Keratinocyte (primary cell): Measurements from ENCODE around the gene KSR2. TPM values are rescaled to one million over a fixed set of nuclear protein-coding genes. Genes with fewer than 3 reads are reported as not detected.
"Not testable (repeated sequence)": the region's sequence is repeated elsewhere in the genome, so short reads cannot be mapped to it uniquely, and the experiment has no call there.

Experiments used
- DNase-seq: peaks from one replicate; pipeline ENCODE4 v3.0.0-alpha.2; 2011; ENCODE audit warnings: low read depth, missing footprints, low spot score
- FAIRE-seq: peaks from 2 replicates; lab custom pipeline; 2011; peaks lifted over from hg19 to GRCh38; lab: Jason Lieb, UNC
- H2AFZ ChIP-seq: 2 replicates; pipeline ENCODE4 v1.6.0; 2012; ENCODE audit warnings: low read length, control low read depth, inconsistent platforms; ENCODE audit not compliant: control insufficient read depth
- H3K27ac ChIP-seq: 2 replicates; pipeline ENCODE4 v1.5.1; 2011; ENCODE audit warnings: low read length; ENCODE audit not compliant: control insufficient read depth, insufficient read depth
- H3K27me3 ChIP-seq: 3 replicates; pipeline ENCODE4 v1.6.0; 2011; ENCODE audit warnings: low read length; ENCODE audit not compliant: control insufficient read depth, insufficient read depth; ENCODE audit errors: extremely low read depth
- H3K36me3 ChIP-seq, 2 experiments: 2 replicates in 1 of 2; 3 replicates in 1 of 2; pipeline ENCODE4 v1.5.1; 2011; ENCODE audit warnings: low read length in 2 of 2, mild to moderate bottlenecking in 1 of 2; ENCODE audit not compliant: control insufficient read depth in 2 of 2, insufficient read depth in 2 of 2; ENCODE audit errors: extremely low read depth in 1 of 2
- H3K4me1 ChIP-seq: 3 replicates; pipeline ENCODE4 v1.5.1; 2011; ENCODE audit warnings: low read length; ENCODE audit not compliant: control insufficient read depth, insufficient read depth; ENCODE audit errors: extremely low read depth
- H3K4me2 ChIP-seq: 3 replicates; pipeline ENCODE4 v1.6.0; 2011; ENCODE audit warnings: low read depth, low read length; ENCODE audit not compliant: control insufficient read depth, insufficient read depth; ENCODE audit errors: extremely low read depth
- H3K4me3 ChIP-seq, 3 experiments: fragments of 200-600 bp in 1 of 3; sonication (generic) in 1 of 3; 2 replicates in 2 of 3; 3 replicates in 1 of 3; pipeline ENCODE4 v1.5.1; 2011 to 2016; ENCODE audit warnings: low read length in 3 of 3, mild to moderate bottlenecking in 3 of 3, control low read depth in 2 of 3, inconsistent platforms in 1 of 3, low read depth in 1 of 3, mixed read lengths in 1 of 3, mixed run types in 1 of 3, moderate library complexity in 1 of 3; ENCODE audit not compliant: control insufficient read depth in 2 of 3, insufficient read depth in 2 of 3; ENCODE audit errors: extremely low read depth in 1 of 3
- H3K79me2 ChIP-seq: 2 replicates; pipeline ENCODE4 v1.6.0; 2012; ENCODE audit warnings: low read length; ENCODE audit not compliant: control insufficient read depth, insufficient read depth
- H3K9ac ChIP-seq: 3 replicates; pipeline ENCODE4 v1.6.0; 2011; ENCODE audit warnings: low read length; ENCODE audit not compliant: control insufficient read depth, insufficient read depth; ENCODE audit errors: extremely low read depth
- H3K9me1 ChIP-seq: 3 replicates; pipeline ENCODE4 v1.6.0; 2011; ENCODE audit warnings: low read length; ENCODE audit not compliant: control insufficient read depth, insufficient read depth; ENCODE audit errors: extremely low read depth
- H3K9me3 ChIP-seq: 2 replicates; pipeline ENCODE4 v1.5.1; 2012; ENCODE audit warnings: low read depth, low read length; ENCODE audit not compliant: control insufficient read depth
- H4K20me1 ChIP-seq: 3 replicates; pipeline ENCODE4 v1.6.0; 2011; ENCODE audit warnings: low read length; ENCODE audit not compliant: control insufficient read depth, insufficient read depth; ENCODE audit errors: extremely low read depth
- CTCF ChIP-seq, 3 experiments: IDR thresholded peaks in 1 of 3; conservative IDR thresholded peaks in 1 of 3; optimal IDR thresholded peaks in 1 of 3; 2 replicates in 2 of 3; 3 replicates in 1 of 3; pipeline versions ENCODE3 to v1.5.1; 2011; ENCODE audit warnings: low read length in 3 of 3, mild to moderate bottlenecking in 3 of 3, moderate library complexity in 2 of 3, control low read depth in 1 of 3, inconsistent platforms in 1 of 3; ENCODE audit not compliant: insufficient read depth in 2 of 3; ENCODE audit errors: extremely low read depth in 1 of 3
- EZH2 ChIP-seq: IDR thresholded peaks from one replicate; pipeline ENCODE4 v1.6.1; 2012; ENCODE audit warnings: inconsistent platforms, mild to moderate bottlenecking, low read length, moderate library complexity
- dilution Hi-C: fragments of 300-500 bp; cut with MboI; formaldehyde crosslinking; loops from one replicate; pipeline ENCODE4 v1.7.0; 2020; ENCODE audit warnings: low sequenced_read_pairs; ENCODE audit not compliant: extremely low pct_ligation_motif_present
- polyA plus RNA-seq, 5 experiments: library from polyadenylated mRNA; depleted of rRNA in 3 of 5; stranded (reverse) in 3 of 5; stranded (forward) in 1 of 5; unstranded in 1 of 5; fragments of >200 nt; gene quantifications; 1 replicate in 1 of 5; 2 replicates in 3 of 5; 3 replicates in 1 of 5; pipeline versions ENCODE4 v1.2.1 to v1.2.3, GENCODE V29; 2011 to 2012; ENCODE audit warnings: missing spikeins in 2 of 5, low read depth in 1 of 5, low replicate concordance in 1 of 5

The KSR2 gene
- polyA plus RNA-seq, 1 donor (not counting 4 experiments of a cell fraction or from before 2014, with no cell fraction given) = 0.01 TPM

- TF ChIP-seq CTCF (optimal IDR thresholded peaks at IDR 0.05 in 1 of 3, IDR thresholded peaks at IDR 0.05 in 1 of 3, conservative IDR thresholded peaks at IDR 0.05 in 1 of 3; ENCODE audit: extremely low read depth in 1 of 3, insufficient read depth in 2 of 3, low read length in 3 of 3) (no peak), EZH2 (no peak)
- DNase-seq = no peak
- no peaks in the 10 kb centered on the region for H3K9me1 ChIP-seq
- H3K9me3 ChIP-seq = no peaks in the 10 kb centered on the region
- H4K20me1 ChIP-seq = no peaks in the 10 kb centered on the region
- H3K4me3 ChIP-seq = no peak overlapping the region
- no peaks in the 10 kb centered on the region for H3K27me3 ChIP-seq
- H3K9ac ChIP-seq = no peak overlapping the region
- no peaks in the 10 kb centered on the region for H3K36me3 ChIP-seq
- H3K79me2 ChIP-seq = no peaks in the 10 kb centered on the region
- dilution Hi-C loops = no loop called here
- H3K27ac ChIP-seq = no peak overlapping the region
- no peaks in the 10 kb centered on the region for H3K4me1 ChIP-seq
- H2AFZ ChIP-seq = no peak overlapping the region
- H3K4me2 ChIP-seq = no peak overlapping the region
- FAIRE-seq = no peak
These were observed 105.6 kb downstream of the KSR2 start for GRCh38 chr12:117863002-117863709.

GRCh38 chr12:117861691-117862090, 107.1 kb downstream of the KSR2 start:
- H2AFZ ChIP-seq = no peak overlapping the region
- H3K36me3 ChIP-seq = no peaks in the 10 kb centered on the region
- no peak overlapping the region for H3K27ac ChIP-seq
- no peaks in the 10 kb centered on the region for H4K20me1 ChIP-seq
- H3K9me3 ChIP-seq = no peaks in the 10 kb centered on the region
- H3K9me1 ChIP-seq = no peaks in the 10 kb centered on the region
- no peak for TF ChIP-seq EZH2
- no peak for TF ChIP-seq CTCF (optimal IDR thresholded peaks at IDR 0.05 in 1 of 3, IDR thresholded peaks at IDR 0.05 in 1 of 3, conservative IDR thresholded peaks at IDR 0.05 in 1 of 3; ENCODE audit: extremely low read depth in 1 of 3, insufficient read depth in 2 of 3, low read length in 3 of 3)
- peaks cover 4% of the 10 kb centered on the region for H3K4me1 ChIP-seq
- no peak overlapping the region for H3K4me2 ChIP-seq
- FAIRE-seq (no peak), DNase-seq (no peak)
- H3K4me3 ChIP-seq = no peak overlapping the region
- dilution Hi-C loops = no loop called here
- H3K27me3 ChIP-seq = no peaks in the 10 kb centered on the region
- H3K9ac ChIP-seq = no peak overlapping the region
- H3K79me2 ChIP-seq = no peaks in the 10 kb centered on the region

- H3K9me3 ChIP-seq, DNase-seq, H3K27me3 ChIP-seq, H3K36me3 ChIP-seq, H3K4me3 ChIP-seq, H3K4me1 ChIP-seq, H3K79me2 ChIP-seq, FAIRE-seq, H3K9me1 ChIP-seq, dilution Hi-C loops, H2AFZ ChIP-seq, H3K4me2 ChIP-seq, H4K20me1 ChIP-seq, H3K9ac ChIP-seq, H3K27ac ChIP-seq: not testable (repeated sequence)
These were observed 108.0 kb downstream of the KSR2 start for GRCh38 chr12:117860787-117861290.
